ENCODE results near the gene CHST13.
"Not testable (repeated sequence)": the region's sequence is repeated elsewhere in the genome, so short reads cannot be mapped to it uniquely, and the experiment has no call there.

Gene CHST13

GRCh38 chr3:126556637-126557414 is 32.9 kb downstream of the CHST13 start:
- DNase-seq, result no peak

GRCh38 chr3:126557415-126557745 is 33.4 kb downstream of the CHST13 start:
- no peak for DNase-seq

GRCh38 chr3:126557761-126558160 is 33.8 kb downstream of the CHST13 start:
- no peak for DNase-seq

- no peak for DNase-seq
Observed at GRCh38 chr3:126558336-126559071, 34.5 kb downstream of the CHST13 start, which contains the start of gene C3orf22. TSS of gene C3orf22 (minus strand) at chr3:126558932. CDS start at chr3:126553390, 5,542 bp downstream.

GRCh38 chr3:126562737-126563276 is 38.9 kb downstream of the CHST13 start:
- no peak for DNase-seq

GRCh38 chr3:126567696-126568438 is 43.9 kb downstream of the CHST13 start:
- no peak for DNase-seq

GRCh38 chr3:126568776-126569342 is 44.9 kb downstream of the CHST13 start:
- DNase-seq, result no peak

- no peak for DNase-seq
Observed at GRCh38 chr3:126569390-126569975, 45.5 kb downstream of the CHST13 start.

DNA sequence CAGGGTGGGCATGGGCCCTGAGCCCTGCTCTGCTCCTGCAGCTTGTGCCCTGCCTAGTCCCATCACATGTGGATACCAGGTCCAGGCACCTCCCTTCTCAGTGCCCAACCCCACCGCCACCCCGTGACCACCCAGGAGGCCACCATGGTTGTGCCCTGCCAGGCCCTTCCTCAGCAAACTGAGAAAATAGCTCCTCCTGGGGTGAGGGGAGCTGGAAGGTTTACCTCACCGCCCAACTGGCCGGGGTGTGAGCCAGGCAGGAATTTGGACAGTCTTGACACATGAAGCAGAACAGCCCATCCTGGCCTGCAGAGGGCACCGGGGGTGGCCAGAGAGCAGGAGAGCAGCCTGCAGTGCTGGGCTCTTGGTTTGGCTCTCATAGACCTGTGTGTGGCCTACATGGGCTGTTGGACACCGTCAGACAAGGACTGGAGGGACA is 46.2 kb downstream of the CHST13 start:
- DNase-seq, result peak; percentile 17

GRCh38 chr3:126571078-126571477 is 47.1 kb downstream of the CHST13 start:
- no peak for DNase-seq

GRCh38 chr3:126573492-126574117 is 49.6 kb downstream of the CHST13 start:
- no peak for DNase-seq

- DNase-seq, result no peak
Observed at GRCh38 chr3:126577261-126577660, 53.3 kb downstream of the CHST13 start.

DNA sequence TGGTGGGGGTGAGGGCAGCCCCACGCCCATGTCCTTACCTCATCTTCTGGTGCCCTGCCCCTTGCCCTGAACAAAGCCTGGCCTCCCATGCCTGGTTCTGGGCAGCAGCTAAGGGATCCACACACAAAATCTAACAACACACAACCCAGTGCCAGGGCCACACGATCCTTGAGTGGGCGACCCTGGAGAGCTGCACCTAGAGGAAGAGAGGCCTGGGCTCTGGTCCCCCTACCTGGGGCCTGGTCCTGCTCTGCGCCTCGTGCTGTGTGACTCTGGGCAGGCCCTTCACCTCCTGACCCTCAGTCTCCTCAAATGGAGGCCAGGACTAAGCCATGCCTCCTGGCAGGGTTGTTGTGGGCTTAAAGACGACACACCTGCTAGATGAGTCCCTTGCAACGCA is 54.7 kb downstream of the CHST13 start:
- DNase-seq, result no peak

DNA sequence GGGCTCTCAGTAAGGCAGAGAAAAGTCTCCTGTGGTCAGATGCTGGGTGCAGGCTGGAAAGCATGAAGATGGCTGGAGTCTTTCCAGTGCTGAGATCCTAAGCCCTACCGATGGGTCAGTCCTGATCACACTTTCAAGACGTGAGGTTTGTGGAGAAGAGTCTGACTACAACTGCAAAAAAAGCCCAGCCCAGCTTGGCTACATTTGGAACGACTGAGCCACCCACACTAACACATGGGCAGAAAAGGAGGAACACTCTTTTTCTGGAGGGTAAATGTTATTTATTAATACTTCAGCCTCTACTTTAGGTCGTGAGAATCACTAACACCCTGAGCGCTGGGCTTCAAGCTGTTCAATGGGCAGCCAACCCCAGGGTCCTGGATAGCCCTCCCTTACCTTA is 56.8 kb downstream of the CHST13 start:
- no peak for DNase-seq

GRCh38 chr3:126581569-126581968 is 57.6 kb downstream of the CHST13 start:
- no peak for DNase-seq

DNA sequence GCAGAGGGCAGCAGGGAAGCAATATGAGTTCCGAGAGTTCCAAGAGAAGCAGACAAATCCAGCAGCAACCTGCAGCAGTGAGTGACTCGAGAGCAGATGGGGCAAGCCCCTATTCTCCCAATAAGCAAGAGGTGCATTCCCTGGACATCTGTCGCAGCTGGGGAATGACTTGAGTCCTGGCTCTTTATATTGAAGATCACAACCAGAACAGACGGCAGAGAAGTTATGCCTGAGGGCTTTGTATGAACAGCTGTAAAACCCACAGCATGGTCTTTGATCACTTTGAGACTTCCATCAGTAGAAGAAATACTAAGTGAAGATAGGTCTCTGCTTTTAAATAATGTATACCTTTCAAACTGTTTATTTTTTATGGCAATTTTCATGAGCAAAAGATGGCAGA is 58.4 kb downstream of the CHST13 start:
- DNase-seq, result no peak

- not testable (repeated sequence) for DNase-seq
Observed at GRCh38 chr3:126591515-126591914, 67.6 kb downstream of the CHST13 start.
